ENCODE data around the gene EFCAB14. TPM values are rescaled to one million over a fixed set of nuclear protein-coding genes. Genes with fewer than 3 reads are reported as not detected.

The EFCAB14 gene
- total RNA-seq, 1 donor from 2014 or later: 116 TPM

- DNase-seq (no peak), ATAC-seq (no peak)
- H3K4me3 ChIP-seq: no peak overlapping the region
- no peaks in the 10 kb centered on the region for H3K9me3 ChIP-seq
- intact Hi-C loops (cut with DNase I): no loop called here
- no peaks in the 10 kb centered on the region for H3K27me3 ChIP-seq (ENCODE audit: low read depth)
- peaks cover 10% of the 10 kb centered on the region for H3K4me1 ChIP-seq
- TF ChIP-seq, protein P1, sequence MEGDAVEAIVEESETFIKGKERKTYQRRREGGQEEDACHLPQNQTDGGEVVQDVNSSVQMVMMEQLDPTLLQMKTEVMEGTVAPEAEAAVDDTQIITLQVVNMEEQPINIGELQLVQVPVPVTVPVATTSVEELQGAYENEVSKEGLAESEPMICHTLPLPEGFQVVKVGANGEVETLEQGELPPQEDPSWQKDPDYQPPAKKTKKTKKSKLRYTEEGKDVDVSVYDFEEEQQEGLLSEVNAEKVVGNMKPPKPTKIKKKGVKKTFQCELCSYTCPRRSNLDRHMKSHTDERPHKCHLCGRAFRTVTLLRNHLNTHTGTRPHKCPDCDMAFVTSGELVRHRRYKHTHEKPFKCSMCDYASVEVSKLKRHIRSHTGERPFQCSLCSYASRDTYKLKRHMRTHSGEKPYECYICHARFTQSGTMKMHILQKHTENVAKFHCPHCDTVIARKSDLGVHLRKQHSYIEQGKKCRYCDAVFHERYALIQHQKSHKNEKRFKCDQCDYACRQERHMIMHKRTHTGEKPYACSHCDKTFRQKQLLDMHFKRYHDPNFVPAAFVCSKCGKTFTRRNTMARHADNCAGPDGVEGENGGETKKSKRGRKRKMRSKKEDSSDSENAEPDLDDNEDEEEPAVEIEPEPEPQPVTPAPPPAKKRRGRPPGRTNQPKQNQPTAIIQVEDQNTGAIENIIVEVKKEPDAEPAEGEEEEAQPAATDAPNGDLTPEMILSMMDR (IDR thresholded peaks at IDR 0.05): no peak
- no peak overlapping the region for H3K27ac ChIP-seq
- H3K36me3 ChIP-seq: peaks cover 75% of the 10 kb centered on the region
Observed at GRCh38 chr1:46691997-46692790, 26.7 kb downstream of the EFCAB14 start.

GRCh38 chr1:46690931-46691421, 27.9 kb downstream of the EFCAB14 start:
- H3K9me3 ChIP-seq: no peaks in the 10 kb centered on the region
- H3K27me3 ChIP-seq (ENCODE audit: low read depth): no peaks in the 10 kb centered on the region
- H3K36me3 ChIP-seq: peaks cover 74% of the 10 kb centered on the region
- no peak overlapping the region for H3K27ac ChIP-seq
- intact Hi-C loops (cut with DNase I): no loop called here
- H3K4me1 ChIP-seq: peaks cover 17% of the 10 kb centered on the region
- no peak for ATAC-seq
- no peak for DNase-seq
- TF ChIP-seq, protein P1 (IDR thresholded peaks at IDR 0.05): no peak
- H3K4me3 ChIP-seq: no peak overlapping the region

- intact Hi-C loops (cut with DNase I): no loop called here
- TF ChIP-seq, protein P1 (IDR thresholded peaks at IDR 0.05): no peak
- Histone ChIP-seq H3K36me3 (peaks cover 72% of the 10 kb centered on the region), H3K4me1 (peaks cover 17% of the 10 kb centered on the region), H3K27me3 (ENCODE audit: low read depth) (no peaks in the 10 kb centered on the region), H3K4me3 (no peak overlapping the region), H3K9me3 (no peaks in the 10 kb centered on the region), H3K27ac (no peak overlapping the region)
- ATAC-seq (no peak), DNase-seq (no peak)
Observed at GRCh38 chr1:46689897-46690296, 29.0 kb downstream of the EFCAB14 start.

DNA sequence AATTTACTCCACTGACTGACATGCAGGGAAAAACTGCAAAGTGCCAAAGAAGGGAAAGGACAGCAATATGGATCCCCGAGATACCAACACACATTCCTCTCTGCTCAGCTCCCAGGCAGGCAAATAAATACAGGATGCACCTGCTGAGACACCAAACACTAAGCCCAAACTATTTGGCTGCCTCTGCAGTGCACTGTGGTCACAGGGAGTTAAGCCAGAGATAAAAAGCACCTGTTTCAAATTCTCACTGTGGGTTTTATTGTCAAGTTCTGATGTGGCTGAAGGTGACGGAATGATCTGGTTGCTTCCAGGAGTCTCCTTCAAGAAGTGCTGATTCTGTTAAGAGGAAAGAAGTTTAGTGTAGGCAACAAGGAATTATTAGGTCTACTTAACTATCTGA, 29.6 kb downstream of the EFCAB14 start:
- H3K4me1 ChIP-seq: peaks cover 17% of the 10 kb centered on the region
- H3K9me3 ChIP-seq: no peaks in the 10 kb centered on the region
- H3K36me3 ChIP-seq: peaks cover 77% of the 10 kb centered on the region
- ATAC-seq (no peak), DNase-seq (no peak)
- H3K27ac ChIP-seq: no peak overlapping the region
- TF ChIP-seq, protein P1 (IDR thresholded peaks at IDR 0.05): no peak
- no peaks in the 10 kb centered on the region for H3K27me3 ChIP-seq (ENCODE audit: low read depth)
- intact Hi-C loops (cut with DNase I): no loop called here
- H3K4me3 ChIP-seq: no peak overlapping the region

DNA sequence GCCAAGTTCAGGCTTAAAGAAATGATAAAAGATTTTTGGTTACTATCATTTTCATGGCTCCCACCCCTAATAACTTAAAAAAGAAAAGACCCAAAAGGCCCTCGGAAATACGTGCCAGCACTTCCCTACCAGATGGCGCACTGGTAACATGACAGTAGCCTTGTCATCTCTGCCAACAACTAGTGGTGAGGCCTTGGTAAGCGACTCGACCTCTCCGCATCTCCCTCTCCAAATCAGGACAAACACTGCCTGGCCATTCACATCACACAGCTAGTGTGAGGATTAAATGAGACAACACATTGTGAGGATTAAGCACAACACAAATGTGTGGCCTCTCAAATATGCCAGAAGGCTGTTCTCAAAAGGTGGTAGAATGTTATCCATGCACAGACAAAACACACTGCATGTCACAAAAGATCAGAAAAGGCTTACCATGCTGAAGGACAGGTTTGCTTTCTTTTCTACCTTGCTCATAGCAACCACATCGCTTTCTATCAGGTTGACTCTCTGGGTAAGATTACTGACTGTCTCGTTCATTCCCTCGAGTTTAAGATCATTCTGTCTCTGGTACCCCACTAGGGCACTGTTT, 30.9 kb downstream of the EFCAB14 start:
- peaks cover 17% of the 10 kb centered on the region for H3K4me1 ChIP-seq
- TF ChIP-seq, protein P1 (IDR thresholded peaks at IDR 0.05): no peak
- intact Hi-C loops (cut with DNase I): no loop called here
- no peaks in the 10 kb centered on the region for H3K9me3 ChIP-seq
- DNase-seq (no peak), ATAC-seq (no peak)
- no peak overlapping the region for H3K27ac ChIP-seq
- no peak overlapping the region for H3K4me3 ChIP-seq
- H3K27me3 ChIP-seq (ENCODE audit: low read depth): no peaks in the 10 kb centered on the region
- H3K36me3 ChIP-seq: peaks cover 90% of the 10 kb centered on the region
